GM18861 (cell line): ENCODE measurements around the gene SNAPIN.

Experiments used
- ATAC-seq: cut with Tn5 transposase; IDR thresholded peaks from one replicate; pipeline ENCODE4 v1.9.1; 2021; ENCODE audit not compliant: unreplicated experiment

Gene SNAPIN

GRCh38 chr1:153673511-153673910 is 15.0 kb downstream of the SNAPIN start:
- ATAC-seq = no peak

GRCh38 chr1:153677718-153678518 is 19.4 kb downstream of the SNAPIN start:
- ATAC-seq = no peak

GRCh38 chr1:153678519-153679336 is 20.2 kb downstream of the SNAPIN start, which contains the start of gene NPR1:
NPR1 (plus strand) TSS chr1:153678688; CDS start chr1:153679109, 421 bp downstream.
- no peak for ATAC-seq

DNA sequence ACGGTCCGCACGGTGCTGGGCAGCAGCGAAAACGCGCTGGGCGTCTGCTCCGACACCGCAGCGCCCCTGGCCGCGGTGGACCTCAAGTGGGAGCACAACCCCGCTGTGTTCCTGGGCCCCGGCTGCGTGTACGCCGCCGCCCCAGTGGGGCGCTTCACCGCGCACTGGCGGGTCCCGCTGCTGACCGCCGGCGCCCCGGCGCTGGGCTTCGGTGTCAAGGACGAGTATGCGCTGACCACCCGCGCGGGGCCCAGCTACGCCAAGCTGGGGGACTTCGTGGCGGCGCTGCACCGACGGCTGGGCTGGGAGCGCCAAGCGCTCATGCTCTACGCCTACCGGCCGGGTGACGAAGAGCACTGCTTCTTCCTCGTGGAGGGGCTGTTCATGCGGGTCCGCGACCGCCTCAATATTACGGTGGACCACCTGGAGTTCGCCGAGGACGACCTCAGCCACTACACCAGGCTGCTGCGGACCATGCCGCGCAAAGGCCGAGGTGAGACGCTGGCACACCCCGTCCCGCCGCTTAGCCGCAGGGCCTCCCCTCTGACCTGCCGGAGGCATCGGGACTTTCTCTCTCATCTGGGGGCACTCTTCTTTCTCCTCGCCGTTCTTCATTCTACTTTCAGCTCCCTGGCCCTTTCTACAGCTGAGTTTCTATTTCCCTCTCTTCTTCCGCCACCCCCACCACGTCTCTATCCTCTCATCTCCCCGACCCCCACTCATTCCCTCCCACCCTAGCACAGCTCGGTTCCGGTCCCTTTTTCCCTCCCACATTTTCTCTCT is 21.0 kb downstream of the SNAPIN start:
- no peak for ATAC-seq

GRCh38 chr1:153680120-153680403 is 21.6 kb downstream of the SNAPIN start:
- ATAC-seq = no peak

- ATAC-seq = no peak
Observed at GRCh38 chr1:153682730-153683129, 24.2 kb downstream of the SNAPIN start.

DNA sequence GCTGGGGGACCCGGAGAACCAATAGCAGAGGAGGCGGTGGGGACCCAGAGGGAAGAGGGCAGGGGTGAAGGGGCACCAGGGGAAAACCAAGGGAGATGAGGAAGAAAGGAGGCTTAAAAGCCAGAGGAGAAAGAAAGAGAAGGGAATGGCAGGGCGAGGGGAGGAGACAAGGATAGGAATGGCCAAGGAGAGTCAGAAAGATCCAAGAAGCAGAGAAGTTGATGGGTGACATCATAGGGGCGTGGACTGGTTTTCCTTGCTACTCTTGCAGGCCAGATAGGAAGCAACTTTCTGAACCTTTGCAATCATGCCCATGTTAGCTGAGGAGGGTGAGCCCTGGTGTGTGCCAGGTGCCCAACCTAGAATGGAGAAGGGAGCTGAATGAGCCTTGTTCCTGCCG is 25.4 kb downstream of the SNAPIN start:
- no peak for ATAC-seq

DNA sequence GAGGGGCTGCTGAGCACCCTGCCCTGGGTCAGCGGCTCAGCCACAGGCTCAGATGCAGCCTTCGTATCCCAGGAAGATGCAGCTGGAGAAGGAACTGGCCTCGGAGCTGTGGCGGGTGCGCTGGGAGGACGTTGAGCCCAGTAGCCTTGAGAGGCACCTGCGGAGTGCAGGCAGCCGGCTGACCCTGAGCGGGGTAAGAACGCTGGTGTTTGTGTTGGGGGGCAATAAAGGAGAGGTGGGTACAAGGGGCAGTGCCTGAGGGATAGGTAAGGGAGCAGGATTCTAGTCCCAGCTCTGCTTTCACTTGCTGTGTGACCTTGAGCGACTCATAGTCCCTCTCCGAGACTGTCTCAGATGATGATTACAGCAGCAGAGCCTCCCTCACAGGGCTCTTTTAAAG is 26.4 kb downstream of the SNAPIN start:
- ATAC-seq = no peak

GRCh38 chr1:153685544-153686340 is 27.2 kb downstream of the SNAPIN start:
- ATAC-seq = no peak

DNA sequence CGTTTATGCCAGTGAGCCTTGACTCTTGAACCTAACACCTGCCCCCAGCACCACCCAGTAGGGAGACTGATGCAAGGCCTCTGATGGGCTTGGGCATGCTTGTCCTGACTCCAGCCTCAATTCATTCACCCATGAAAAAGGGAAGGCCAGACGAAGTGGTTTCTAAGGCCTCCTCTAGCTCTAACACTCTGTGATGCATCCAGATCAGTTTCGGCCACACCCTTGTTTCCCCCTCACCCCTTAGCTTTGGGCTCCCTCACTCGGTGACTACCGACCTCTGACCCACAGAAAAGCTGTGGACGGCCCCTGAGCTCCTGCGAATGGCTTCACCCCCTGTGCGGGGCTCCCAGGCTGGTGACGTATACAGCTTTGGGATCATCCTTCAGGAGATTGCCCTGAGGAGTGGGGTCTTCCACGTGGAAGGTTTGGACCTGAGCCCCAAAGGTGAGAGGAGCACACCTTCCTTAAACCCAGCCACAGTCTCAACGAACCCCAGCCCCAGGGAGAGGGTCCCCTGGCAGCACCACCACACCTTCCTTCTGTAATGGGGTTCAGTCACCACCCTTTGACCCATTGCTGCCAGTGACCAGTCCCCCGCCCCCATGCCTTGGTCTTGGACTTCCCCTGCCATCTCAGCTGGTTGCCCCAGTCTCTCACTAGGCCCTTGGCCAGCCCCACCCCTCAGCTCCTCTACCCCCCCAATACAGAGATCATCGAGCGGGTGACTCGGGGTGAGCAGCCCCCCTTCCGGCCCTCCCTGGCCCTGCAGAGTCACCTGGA is 29.0 kb downstream of the SNAPIN start:
- ATAC-seq = no peak

GRCh38 chr1:153688276-153688675 is 29.8 kb downstream of the SNAPIN start:
- no peak for ATAC-seq

- no peak for ATAC-seq
Observed at GRCh38 chr1:153688736-153689328, 30.3 kb downstream of the SNAPIN start.

DNA sequence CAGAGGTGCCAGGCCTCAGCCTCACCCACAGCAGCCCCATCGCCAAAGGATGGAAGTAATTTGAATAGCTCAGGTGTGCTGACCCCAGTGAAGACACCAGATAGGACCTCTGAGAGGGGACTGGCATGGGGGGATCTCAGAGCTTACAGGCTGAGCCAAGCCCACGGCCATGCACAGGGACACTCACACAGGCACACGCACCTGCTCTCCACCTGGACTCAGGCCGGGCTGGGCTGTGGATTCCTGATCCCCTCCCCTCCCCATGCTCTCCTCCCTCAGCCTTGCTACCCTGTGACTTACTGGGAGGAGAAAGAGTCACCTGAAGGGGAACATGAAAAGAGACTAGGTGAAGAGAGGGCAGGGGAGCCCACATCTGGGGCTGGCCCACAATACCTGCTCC is 35.0 kb downstream of the SNAPIN start:
- ATAC-seq = no peak

- ATAC-seq = no peak
Observed at GRCh38 chr1:153696741-153697140, 38.2 kb downstream of the SNAPIN start.

GRCh38 chr1:153697191-153698019 is 38.9 kb downstream of the SNAPIN start:
- no peak for ATAC-seq

DNA sequence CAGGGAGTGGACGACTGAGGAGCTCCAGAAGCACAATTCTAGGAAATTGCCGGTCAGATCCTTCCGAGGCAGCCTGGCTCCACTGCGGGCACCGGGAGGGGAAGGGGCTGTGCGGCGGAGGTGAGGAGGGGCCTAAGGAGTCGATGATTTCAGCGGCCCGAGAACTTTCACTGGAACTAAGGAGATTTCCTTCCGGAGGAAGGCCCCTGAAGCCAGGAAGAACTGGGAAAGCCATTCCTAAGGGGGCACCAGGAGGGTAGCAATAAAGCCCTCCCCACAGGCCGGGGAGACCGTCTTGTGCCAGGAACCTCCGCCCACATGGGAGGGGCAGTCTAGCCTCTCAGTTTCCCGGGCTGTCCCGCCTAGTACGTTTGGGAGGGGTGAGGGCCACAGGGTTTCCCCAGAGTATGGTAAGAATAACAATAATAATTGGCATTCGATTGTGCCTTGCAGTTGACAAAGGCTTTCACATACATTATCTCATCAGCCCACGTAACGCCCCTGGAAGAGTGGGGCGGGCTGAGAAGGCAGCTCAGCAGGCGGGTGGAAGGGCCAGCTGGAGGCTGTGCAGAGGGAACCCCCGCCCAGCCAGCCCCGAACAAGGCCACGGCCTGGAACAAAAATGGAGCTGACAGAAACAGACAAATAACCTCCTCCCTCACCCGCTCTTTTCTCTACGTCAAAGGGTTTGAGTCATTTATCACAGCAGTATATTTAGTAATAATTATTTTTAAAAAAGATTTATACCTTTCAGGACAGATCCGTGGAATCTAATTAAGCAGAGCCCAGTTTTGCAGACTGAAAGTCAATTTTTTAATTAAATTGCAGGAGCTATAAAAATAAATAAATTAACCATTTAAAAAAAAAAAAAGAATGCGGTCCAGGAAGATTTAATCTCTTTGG is 39.8 kb downstream of the SNAPIN start:
- ATAC-seq = no peak

DNA sequence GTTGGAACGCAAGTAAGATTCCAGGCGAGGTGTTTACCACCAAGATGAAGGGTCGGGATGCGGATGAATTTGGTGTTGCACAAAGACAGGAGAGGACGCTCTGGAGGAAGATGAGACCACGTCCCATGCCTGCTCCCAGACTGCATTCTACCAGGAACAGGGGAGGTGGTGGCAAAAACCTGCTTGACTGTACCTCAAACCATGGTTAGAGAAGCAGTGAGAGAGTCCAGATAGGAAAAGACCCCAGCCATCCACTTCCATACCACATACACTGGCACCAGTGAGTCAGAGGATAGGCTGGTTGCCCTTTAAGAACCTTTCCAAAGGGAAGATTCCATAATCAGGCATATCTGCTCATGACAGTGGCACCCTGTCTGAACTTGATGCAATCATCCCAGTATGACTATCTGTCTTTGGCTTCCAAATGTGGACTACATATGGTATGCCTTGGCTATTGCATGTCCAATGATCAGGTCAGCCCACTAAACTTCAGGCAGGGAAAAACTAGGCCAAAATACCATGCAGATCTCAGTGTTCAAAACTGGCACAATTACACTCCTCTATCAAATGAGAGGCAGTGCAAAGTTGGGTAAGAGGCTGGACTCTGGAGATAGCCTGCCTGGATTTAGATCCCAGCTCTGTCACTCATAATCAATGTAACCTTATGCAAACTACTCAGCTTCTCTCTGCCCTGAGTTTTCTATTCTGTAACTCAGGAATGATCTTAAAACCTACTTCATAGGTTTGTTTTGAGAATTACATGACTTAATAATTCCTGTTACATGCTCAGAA is 40.6 kb downstream of the SNAPIN start:
- ATAC-seq = no peak
